ENCODE measurements around the gene EML4.

The EML4 gene

DNA sequence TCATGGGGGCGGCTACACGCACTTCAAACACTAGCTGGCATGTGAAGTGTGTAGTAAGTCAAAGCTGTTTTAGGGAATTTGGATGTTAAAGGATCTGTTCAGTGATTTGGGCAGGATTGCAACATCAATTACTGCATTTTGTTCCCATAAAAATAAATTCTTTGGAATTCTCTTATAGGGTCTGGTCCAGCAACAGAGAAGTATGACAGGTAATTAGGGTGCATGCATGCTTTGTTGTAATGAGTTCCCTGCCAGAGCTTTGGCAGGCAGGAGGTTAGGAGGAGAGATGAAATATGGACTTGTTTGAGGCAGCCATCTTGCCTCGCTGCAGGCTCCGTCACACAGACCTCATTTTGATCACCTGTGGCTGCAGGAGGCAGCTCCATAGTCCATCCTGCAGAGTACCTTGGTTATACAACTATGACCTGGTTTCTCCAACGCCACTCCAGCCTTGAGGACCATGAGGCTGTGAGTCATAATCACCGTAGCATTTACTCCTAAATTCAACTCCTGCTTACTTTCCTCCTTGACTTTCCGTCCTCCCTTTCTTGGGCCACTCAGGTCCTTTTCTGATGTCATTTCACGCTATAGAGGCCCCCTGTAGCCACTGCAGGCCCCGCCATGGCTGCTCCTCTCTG lies 26.5 kb upstream of the EML4 start:
- no peaks in the 10 kb centered on the region for H3K36me3 Mint-ChIP-seq (ENCODE audit: low read depth)
- peaks cover 2% of the 10 kb centered on the region for H3K9me3 Mint-ChIP-seq
- TF ChIP-seq, protein P1, sequence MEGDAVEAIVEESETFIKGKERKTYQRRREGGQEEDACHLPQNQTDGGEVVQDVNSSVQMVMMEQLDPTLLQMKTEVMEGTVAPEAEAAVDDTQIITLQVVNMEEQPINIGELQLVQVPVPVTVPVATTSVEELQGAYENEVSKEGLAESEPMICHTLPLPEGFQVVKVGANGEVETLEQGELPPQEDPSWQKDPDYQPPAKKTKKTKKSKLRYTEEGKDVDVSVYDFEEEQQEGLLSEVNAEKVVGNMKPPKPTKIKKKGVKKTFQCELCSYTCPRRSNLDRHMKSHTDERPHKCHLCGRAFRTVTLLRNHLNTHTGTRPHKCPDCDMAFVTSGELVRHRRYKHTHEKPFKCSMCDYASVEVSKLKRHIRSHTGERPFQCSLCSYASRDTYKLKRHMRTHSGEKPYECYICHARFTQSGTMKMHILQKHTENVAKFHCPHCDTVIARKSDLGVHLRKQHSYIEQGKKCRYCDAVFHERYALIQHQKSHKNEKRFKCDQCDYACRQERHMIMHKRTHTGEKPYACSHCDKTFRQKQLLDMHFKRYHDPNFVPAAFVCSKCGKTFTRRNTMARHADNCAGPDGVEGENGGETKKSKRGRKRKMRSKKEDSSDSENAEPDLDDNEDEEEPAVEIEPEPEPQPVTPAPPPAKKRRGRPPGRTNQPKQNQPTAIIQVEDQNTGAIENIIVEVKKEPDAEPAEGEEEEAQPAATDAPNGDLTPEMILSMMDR (IDR thresholded peaks at IDR 0.05; ENCODE audit: unreplicated experiment in 3 of 3), result no peak
- peak overlapping the region; percentile 38 to 68 (median 66) for H3K4me3 Mint-ChIP-seq
- H3K4me1 Mint-ChIP-seq, result peaks cover 64% of the 10 kb centered on the region
- peak overlapping the region; percentile 96 to 100 (median 98) for H3K27ac Mint-ChIP-seq
- H3K27me3 Mint-ChIP-seq (ENCODE audit: low read depth), result no peaks in the 10 kb centered on the region

DNA sequence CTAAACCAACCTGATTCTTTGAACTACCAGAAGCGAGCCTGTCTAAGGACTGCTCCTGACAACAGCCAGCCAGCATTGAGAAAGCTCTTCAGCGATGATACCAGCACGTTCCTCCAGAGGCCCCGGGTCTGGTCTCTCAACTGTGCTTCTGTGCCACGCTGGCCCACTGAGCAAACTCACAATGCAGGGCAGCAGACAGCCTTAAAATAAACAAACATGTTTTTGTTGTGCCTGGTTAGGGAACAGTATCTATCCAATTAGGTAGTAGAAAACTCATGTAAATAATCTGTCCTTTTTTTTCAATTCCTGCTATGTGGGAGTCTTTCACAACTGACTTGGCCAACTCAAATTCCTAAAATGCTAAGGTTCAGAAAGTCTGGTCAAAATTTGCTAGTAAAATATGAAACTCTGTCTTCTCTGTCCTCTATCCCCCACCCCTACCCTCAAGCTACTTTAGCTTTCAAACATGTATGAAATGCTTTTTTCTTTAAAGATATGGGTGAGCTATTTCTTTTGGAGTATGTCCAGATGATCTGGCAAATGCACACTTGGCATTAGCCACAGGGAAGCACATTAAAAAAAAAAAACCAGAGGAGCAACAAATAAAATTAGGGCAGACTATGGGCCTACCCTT lies 21.4 kb upstream of the EML4 start:
- TF ChIP-seq, protein P1 (IDR thresholded peaks at IDR 0.05; ENCODE audit: unreplicated experiment in 3 of 3), result no peak
- Mint-ChIP-seq H3K27me3 (ENCODE audit: low read depth) (no peaks in the 10 kb centered on the region), H3K4me3 (no peak overlapping the region), H3K27ac (peak overlapping the region; percentile 92 to 99 (median 97)), H3K36me3 (ENCODE audit: low read depth) (no peaks in the 10 kb centered on the region), H3K4me1 (peaks cover 61% of the 10 kb centered on the region), H3K9me3 (peaks cover 9% of the 10 kb centered on the region)

DNA sequence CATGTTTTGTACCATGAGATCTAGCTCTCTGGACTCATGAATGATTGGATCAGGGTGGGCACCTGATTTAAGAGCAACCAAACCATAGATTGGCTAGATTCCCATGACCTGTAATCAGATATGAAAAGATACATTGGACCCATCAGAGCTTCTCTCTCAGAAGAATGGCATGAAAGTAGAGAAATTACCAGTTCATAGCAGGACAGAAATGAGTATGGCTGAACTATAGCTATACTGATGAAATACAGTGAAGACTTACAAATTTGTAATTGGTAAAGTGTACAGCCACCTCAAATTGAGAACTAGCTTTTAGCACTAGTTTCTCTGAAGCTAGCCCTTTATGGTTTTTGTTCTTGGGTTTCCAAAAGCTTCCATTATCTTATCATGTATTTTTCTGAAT lies 19.0 kb upstream of the EML4 start:
- Mint-ChIP-seq H3K27ac (peak overlapping the region in 2 of 3 experiments; percentile 36 to 41), H3K27me3 (ENCODE audit: low read depth) (no peaks in the 10 kb centered on the region), H3K4me3 (no peak overlapping the region)

DNA sequence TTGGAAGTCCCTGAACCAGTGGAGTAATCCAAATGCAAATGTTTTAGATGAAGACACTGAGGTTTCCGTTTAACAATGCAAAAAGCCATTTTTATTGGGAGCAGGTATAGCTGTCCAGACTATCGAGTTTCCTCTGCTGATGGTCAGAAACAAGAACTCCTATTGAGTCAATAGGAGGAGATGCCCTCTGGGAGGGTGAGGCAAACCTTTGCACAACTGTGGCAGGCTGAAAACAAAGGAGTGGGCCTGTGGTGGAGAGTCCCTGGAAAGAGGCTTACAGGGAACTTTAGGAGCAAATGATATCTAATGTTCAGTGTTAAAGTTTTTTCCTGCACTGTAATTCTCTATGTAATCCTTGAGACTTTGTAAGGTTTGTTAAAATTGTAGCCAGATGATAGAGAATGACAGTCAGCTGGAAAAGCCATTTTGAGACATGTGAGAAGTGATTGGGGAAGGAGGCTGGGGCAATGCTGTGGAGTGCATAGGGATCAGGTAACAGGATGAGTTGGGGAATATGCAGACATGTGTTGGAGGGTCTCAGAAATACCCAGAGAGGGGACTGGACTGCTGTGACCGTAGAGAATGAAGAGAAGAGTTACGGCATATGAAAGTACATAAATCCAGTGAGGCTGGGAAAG lies 15.1 kb upstream of the EML4 start:
- peaks cover 1% of the 10 kb centered on the region for H3K9me3 Mint-ChIP-seq
- TF ChIP-seq, protein P1 (IDR thresholded peaks at IDR 0.05; ENCODE audit: unreplicated experiment in 3 of 3), result no peak
- no peak overlapping the region for H3K4me3 Mint-ChIP-seq
- H3K27ac Mint-ChIP-seq, result peak overlapping the region; percentile 73 to 79 (median 76)
- H3K36me3 Mint-ChIP-seq (ENCODE audit: low read depth), result no peaks in the 10 kb centered on the region
- H3K27me3 Mint-ChIP-seq (ENCODE audit: low read depth), result no peaks in the 10 kb centered on the region
- peaks cover 41% of the 10 kb centered on the region for H3K4me1 Mint-ChIP-seq

More for the DNA sequence above, 19.0 kb upstream of the EML4 start:
- TF ChIP-seq, protein P1 (IDR thresholded peaks at IDR 0.05; ENCODE audit: unreplicated experiment in 3 of 3), result no peak
- peaks cover 55% of the 10 kb centered on the region for H3K4me1 Mint-ChIP-seq
- peaks cover 9% of the 10 kb centered on the region for H3K9me3 Mint-ChIP-seq
- H3K36me3 Mint-ChIP-seq (ENCODE audit: low read depth), result no peaks in the 10 kb centered on the region

DNA sequence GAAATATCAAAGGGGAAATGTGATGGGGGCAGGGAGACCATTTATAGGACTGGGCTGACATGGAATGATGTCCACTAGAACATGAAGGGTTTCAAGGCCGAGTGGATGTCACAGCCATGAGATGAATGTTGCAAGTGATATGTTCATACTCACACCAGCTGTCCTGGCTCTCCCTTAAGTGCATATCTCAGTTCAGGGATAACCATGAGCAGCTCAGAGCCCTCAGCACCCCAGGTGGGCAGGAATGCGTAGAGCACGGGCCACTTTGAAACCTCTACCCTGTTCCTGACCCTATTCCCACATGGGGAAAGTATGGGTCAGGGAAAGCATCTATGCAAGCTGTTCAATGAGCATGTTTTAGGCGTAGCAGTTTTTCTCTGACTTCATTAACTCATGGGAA lies 12.4 kb upstream of the EML4 start:
- no peaks in the 10 kb centered on the region for H3K36me3 Mint-ChIP-seq (ENCODE audit: low read depth)
- peak overlapping the region in 2 of 3 experiments; percentile 13 to 20 for H3K27ac Mint-ChIP-seq
- TF ChIP-seq, protein P1 (IDR thresholded peaks at IDR 0.05; ENCODE audit: unreplicated experiment in 3 of 3), result no peak
- no peaks in the 10 kb centered on the region for H3K27me3 Mint-ChIP-seq (ENCODE audit: low read depth)
- H3K4me1 Mint-ChIP-seq, result peaks cover 23% of the 10 kb centered on the region
- no peaks in the 10 kb centered on the region for H3K9me3 Mint-ChIP-seq
- H3K4me3 Mint-ChIP-seq, result no peak overlapping the region

Measured in nephron (organoid).